GM21529 (cell line): ENCODE data around the gene NLGN1.

Experiments
- ATAC-seq: cut with Tn5 transposase; IDR thresholded peaks from one replicate; pipeline ENCODE4 v1.9.1; 2021; ENCODE audit not compliant: unreplicated experiment

Gene NLGN1

GRCh38 chr3:173825730-173826129, 428.2 kb downstream of the NLGN1 start:
- no peak for ATAC-seq

- no peak for ATAC-seq
Measured at GRCh38 chr3:173826416-173826815, 428.9 kb downstream of the NLGN1 start.

GRCh38 chr3:173826901-173827609, 429.5 kb downstream of the NLGN1 start:
- ATAC-seq: no peak

GRCh38 chr3:173838644-173839043, 441.1 kb downstream of the NLGN1 start:
- no peak for ATAC-seq

- ATAC-seq: no peak
Measured at GRCh38 chr3:173839859-173840258, 442.3 kb downstream of the NLGN1 start.

- no peak for ATAC-seq
Measured at GRCh38 chr3:173841334-173841733, 443.8 kb downstream of the NLGN1 start.

- ATAC-seq: no peak
Measured at GRCh38 chr3:173843060-173843459, 445.5 kb downstream of the NLGN1 start.

GRCh38 chr3:173846584-173846983, 449.0 kb downstream of the NLGN1 start:
- no peak for ATAC-seq

- no peak for ATAC-seq
Measured at GRCh38 chr3:173849489-173849888, 451.9 kb downstream of the NLGN1 start.

- ATAC-seq: no peak
Measured at GRCh38 chr3:173857154-173857553, 459.6 kb downstream of the NLGN1 start.

- no peak for ATAC-seq
Measured at GRCh38 chr3:173862701-173863100, 465.2 kb downstream of the NLGN1 start.

- ATAC-seq: no peak
Measured at GRCh38 chr3:173863551-173863950, 466.0 kb downstream of the NLGN1 start.

- ATAC-seq: no peak
Measured at GRCh38 chr3:173865900-173866498, 468.5 kb downstream of the NLGN1 start.

GRCh38 chr3:173869766-173870165, 472.2 kb downstream of the NLGN1 start:
- ATAC-seq: no peak

GRCh38 chr3:173870976-173871375, 473.4 kb downstream of the NLGN1 start:
- no peak for ATAC-seq

- no peak for ATAC-seq
Measured at GRCh38 chr3:173875790-173876189, 478.2 kb downstream of the NLGN1 start.

GRCh38 chr3:173876476-173876875, 478.9 kb downstream of the NLGN1 start:
- ATAC-seq: no peak

GRCh38 chr3:173887888-173888287, 490.3 kb downstream of the NLGN1 start:
- no peak for ATAC-seq

- ATAC-seq: no peak
Measured at GRCh38 chr3:173889596-173889995, 492.1 kb downstream of the NLGN1 start.

- ATAC-seq: no peak
Measured at GRCh38 chr3:173890091-173890490, 492.5 kb downstream of the NLGN1 start.

GRCh38 chr3:173891272-173892100, 493.9 kb downstream of the NLGN1 start:
- ATAC-seq: no peak

- ATAC-seq: no peak
Measured at GRCh38 chr3:173892547-173892946, 495.0 kb downstream of the NLGN1 start.
